GM12873 (cell line): Measurements from ENCODE around the gene OXNAD1.

ENCODE experiments used
- TF ChIP-seq, protein P1 (sequence below): IDR thresholded peaks from 2 replicates; pipeline ENCODE4 v1.5.1; 2012; ENCODE audit warnings: low read depth, mild to moderate bottlenecking, moderate library complexity, low read length, control low read depth; ENCODE audit not compliant: insufficient read depth; ENCODE audit errors: missing control alignments

The OXNAD1 gene

GRCh38 chr3:16262174-16262573, 2.8 kb upstream of the OXNAD1 start:
- TF ChIP-seq, protein P1, sequence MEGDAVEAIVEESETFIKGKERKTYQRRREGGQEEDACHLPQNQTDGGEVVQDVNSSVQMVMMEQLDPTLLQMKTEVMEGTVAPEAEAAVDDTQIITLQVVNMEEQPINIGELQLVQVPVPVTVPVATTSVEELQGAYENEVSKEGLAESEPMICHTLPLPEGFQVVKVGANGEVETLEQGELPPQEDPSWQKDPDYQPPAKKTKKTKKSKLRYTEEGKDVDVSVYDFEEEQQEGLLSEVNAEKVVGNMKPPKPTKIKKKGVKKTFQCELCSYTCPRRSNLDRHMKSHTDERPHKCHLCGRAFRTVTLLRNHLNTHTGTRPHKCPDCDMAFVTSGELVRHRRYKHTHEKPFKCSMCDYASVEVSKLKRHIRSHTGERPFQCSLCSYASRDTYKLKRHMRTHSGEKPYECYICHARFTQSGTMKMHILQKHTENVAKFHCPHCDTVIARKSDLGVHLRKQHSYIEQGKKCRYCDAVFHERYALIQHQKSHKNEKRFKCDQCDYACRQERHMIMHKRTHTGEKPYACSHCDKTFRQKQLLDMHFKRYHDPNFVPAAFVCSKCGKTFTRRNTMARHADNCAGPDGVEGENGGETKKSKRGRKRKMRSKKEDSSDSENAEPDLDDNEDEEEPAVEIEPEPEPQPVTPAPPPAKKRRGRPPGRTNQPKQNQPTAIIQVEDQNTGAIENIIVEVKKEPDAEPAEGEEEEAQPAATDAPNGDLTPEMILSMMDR, result no peak

GRCh38 chr3:16264174-16264707, 771 bp upstream of the OXNAD1 start:
- TF ChIP-seq, protein P1, result no peak

DNA sequence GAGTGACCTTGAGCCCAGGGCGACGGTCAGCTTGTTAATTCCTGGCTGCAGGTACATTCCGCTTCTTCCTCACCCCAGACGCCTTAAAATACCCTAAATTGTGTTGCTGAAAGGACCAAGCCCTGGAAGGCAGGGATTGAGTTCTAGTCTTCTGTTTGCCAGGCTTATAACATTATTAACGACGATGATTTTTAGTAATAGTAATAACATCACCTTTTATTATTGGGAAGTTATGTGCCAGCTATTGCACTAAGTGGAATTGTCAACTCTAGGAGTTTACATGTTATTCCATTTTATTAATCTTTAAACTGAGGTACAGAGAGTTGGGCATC, 409 bp downstream of the OXNAD1 start:
- TF ChIP-seq, protein P1, result no peak

GRCh38 chr3:16266714-16267113, 1.7 kb downstream of the OXNAD1 start:
- TF ChIP-seq, protein P1, result no peak

DNA sequence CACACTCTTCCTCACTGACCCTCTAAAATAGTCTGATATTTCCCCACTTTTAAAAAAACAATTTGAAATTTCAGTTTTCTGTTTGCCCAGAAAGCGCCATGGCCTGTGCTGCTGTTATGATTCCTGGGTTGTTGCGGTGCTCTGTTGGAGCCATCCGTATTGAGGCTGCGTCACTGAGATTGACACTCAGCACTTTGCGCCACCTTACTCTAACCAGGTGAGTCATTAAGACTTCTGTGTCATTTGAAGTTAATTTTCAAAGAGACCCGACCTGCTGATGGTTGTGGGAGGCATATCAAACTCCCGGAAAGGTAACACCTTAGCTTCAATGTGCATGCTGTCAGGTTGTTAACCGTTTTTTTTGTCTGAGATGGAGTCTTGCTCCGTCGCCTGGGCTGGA, 5.8 kb downstream of the OXNAD1 start:
- TF ChIP-seq, protein P1, result no peak

- TF ChIP-seq, protein P1, result no peak
Measured at GRCh38 chr3:16272588-16272987, 7.6 kb downstream of the OXNAD1 start.

DNA sequence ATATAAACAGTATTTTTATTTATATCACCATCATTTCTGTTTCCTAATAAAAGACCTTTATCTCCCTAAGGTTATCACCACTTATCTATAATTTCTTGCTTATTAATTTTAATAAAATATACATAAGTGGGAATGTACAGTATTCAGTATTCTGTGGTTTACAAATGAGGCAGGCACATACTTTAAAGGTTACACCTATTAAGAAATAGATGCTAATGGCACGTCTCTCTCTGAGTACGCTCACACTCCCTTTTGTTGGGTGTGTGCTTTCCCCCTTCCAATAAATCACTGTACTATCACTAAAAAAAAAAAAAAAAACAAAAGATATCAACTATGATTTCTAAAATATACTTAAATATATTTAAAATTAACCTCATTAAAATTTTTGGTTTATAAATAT, 8.9 kb downstream of the OXNAD1 start:
- TF ChIP-seq, protein P1, result no peak
